GM19455 (cell line): ENCODE results near the gene SLC25A11.

Experiments used
- ATAC-seq: cut with Tn5 transposase; IDR thresholded peaks from one replicate; pipeline ENCODE4 v1.9.1; 2021; ENCODE audit not compliant: unreplicated experiment

SLC25A11 gene

DNA sequence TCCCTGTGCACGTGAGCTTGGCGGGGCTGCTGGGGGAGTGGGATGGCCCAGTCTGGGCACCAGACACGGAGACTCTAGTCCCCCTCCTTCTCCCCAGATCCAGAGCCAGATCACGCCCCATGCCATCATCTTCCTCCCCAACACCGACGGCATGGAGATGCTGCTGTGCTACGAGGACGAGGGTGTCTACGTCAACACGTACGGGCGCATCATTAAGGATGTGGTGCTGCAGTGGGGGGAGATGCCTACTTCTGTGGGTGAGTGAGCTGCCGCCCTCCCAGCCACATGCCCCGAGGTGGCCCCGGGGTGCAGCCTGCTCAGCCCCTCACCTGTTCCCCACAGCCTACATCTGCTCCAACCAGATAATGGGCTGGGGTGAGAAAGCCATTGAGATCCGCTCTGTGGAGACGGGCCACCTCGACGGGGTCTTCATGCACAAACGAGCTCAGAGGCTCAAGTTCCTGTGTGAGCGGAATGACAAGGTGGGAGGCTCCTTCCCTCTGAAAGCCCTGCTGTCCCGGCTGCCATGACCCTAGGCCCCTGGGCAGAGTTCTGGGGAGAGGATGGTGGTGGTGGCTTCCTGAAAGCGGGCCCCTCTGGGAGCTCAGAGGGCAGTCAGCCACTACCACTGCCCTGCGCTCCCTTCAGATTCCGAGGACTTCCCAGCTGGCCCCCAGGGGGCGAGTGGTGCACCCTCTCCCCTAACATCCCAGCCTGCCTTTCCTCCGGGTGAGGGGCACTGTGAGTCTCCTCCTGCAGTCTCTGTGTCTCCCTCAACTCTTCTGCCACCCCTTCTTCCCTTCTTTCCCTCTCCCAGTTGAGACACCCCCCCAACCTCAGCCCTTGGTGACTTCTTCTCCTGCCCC, 43.3 kb downstream of the SLC25A11 start:
- ATAC-seq, result no peak

DNA sequence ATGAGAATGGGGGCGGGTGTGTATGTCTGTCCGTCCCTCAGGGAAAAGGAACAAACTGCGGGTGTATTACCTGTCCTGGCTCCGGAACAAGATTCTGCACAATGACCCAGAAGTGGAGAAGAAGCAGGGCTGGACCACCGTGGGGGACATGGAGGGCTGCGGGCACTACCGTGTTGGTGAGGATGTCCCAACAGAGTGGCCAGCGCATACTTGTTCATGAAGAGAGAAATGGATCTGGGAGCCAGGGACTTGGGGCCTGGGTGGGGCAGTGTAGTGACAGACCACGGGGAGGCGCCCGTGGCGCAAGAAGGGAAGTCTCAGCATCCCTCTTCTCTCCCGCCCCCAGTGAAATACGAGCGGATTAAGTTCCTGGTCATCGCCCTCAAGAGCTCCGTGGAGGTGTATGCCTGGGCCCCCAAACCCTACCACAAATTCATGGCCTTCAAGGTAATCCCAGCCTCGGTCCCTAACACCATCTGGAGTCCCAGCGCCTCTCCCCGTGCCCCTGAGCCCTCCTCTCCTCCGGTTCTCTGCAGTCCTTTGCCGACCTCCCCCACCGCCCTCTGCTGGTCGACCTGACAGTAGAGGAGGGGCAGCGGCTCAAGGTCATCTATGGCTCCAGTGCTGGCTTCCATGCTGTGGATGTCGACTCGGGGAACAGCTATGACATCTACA, 44.1 kb downstream of the SLC25A11 start:
- no peak for ATAC-seq

GRCh38 chr17:4895121-4895520, 44.7 kb downstream of the SLC25A11 start:
- ATAC-seq, result no peak

DNA sequence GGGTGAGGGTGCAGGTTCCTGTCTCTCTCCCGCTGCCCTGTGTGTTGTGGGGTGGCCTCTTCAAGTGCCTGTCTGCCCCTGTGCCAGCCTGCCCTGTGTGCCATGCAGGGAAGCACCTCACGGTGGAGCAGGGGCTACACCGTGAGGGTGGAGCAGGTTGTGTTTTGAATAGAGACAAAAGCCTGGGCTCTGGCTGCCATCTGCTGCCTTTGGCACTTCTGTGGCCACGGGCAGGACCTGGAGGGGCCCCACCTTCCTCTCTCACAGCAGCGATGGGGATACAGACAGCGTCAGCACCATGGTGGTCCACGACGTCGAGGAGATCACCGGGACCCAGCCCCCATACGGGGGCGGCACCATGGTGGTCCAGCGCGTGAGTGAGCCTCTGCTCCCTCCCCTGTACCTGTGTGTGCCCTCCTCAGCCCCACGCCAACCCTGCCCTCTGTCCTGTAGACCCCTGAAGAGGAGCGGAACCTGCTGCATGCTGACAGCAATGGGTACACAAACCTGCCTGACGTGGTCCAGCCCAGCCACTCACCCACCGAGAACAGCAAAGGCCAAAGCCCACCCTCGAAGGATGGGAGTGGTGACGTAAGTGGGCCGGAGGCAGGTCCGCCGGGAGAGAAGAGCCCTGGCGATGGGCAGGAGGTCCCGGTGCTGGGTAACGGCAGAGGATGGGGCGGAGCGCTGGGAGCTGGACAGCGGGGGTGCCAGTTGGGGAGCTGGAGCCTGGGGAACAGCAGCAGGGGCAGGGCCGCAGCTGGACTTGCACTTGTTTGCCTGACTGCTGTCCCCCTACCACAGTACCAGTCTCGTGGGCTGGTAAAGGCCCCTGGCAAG, 45.9 kb downstream of the SLC25A11 start:
- no peak for ATAC-seq

DNA sequence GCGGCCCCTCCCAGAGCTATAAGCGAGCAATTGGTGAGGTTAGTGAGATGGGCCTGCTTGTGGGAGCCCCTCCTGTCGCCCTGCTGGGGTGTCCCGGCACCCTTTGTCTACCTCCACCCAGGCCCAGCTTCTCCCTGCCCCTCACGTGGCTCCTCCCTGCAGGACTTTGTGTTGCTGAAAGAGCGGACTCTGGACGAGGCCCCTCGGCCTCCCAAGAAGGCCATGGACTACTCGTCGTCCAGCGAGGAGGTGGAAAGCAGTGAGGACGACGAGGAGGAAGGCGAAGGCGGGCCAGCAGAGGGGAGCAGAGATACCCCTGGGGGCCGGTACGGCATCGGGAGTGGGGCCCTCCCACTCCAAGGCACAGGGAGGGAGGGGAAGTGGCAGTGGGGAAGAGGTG, 46.6 kb downstream of the SLC25A11 start:
- ATAC-seq, result no peak

- ATAC-seq, result no peak
These were observed 47.2 kb downstream of the SLC25A11 start for GRCh38 chr17:4892499-4893221.

- ATAC-seq, result no peak
These were observed 48.1 kb downstream of the SLC25A11 start for GRCh38 chr17:4891411-4892410.

DNA sequence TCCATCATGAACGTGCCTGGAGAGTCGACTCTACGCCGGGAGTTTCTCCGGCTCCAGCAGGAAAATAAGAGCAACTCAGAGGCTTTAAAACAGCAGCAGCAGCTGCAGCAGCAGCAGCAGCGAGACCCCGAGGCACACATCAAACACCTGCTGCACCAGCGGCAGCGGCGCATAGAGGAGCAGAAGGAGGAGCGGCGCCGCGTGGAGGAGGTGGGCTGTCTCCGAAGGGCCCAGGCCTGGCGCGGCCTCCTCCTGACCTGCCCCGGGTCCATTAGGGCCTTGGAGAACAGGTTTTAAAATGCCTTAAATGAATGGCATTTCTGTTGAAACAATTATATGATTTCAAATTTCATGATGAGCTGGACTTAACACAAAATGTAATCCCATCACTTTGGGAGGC, 52.3 kb downstream of the SLC25A11 start:
- no peak for ATAC-seq
